GM12801 (cell line): ENCODE results near the gene SMTNL2.

ENCODE experiments used
- CTCF ChIP-seq: IDR thresholded peaks from one replicate; pipeline ENCODE4 v1.5.1; 2011; ENCODE audit warnings: control low read depth; ENCODE audit not compliant: insufficient read length; ENCODE audit errors: extremely low read depth

The SMTNL2 gene

DNA sequence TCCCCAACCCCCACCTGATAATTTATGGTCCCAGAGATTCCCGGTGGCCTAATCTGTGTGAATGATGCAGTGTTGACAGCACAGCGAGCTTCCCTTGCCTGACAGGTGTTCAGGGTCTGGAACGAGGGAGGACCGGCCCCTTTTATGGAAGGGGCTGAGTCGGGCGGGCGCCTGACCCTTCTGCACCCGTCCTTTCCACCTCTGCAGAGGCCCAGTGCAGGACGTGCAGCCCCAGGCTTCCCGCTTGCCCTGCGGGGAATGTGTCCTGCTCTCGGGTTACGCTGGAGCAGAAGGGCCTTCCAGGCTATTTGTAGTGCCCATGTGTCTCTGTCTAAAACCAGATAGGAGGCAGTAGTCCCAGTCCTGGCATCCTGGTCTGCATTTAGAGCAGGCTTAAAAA, 16.2 kb downstream of the SMTNL2 start:
- no peak for TF ChIP-seq CTCF

DNA sequence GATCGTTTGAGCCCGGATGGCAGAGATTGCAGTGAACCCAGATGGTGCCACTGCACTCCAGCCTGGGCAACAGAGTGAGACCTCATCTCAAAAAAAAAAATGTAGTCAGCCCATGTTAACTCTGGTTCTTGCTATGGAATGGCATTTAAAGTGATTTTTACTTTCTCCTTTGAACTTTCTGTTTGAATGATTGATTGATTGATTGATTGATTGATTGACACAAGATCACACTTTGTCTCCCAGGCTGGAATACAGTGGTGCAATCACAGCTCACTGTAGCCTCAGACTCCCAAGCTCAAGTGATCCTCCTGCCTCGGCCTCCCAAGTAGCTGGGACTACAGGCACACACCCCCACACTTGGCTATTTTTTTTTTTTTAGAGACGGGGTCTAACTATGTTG, 17.0 kb downstream of the SMTNL2 start:
- TF ChIP-seq CTCF = no peak

GRCh38 chr17:4602041-4602440, 17.7 kb downstream of the SMTNL2 start:
- TF ChIP-seq CTCF = no peak

DNA sequence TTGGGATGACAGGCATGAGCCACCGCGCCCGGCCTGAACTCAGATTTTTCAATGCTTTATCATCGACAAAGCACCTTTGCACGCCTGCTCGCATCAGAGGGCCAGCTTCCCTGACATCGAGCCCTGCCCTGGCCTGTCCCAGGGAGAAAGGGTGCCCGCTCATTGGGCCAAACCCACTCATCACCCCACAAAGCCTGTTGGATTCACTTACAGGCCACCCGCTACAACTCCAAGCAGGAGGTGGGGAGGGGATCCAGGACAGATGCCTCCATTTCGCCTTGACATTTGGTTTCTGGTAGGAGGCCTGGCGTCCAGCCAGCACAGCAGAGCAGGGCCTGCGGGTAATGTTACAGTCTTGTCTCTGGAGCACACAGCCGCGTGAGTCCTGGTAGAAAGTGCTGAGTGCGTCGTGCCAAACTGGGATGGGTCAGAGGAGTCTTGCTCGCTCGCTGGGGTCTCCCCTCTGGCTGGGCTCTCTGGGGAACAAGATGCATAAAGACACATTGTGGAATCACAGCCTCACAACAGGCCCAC, 19.8 kb downstream of the SMTNL2 start:
- TF ChIP-seq CTCF = no peak

DNA sequence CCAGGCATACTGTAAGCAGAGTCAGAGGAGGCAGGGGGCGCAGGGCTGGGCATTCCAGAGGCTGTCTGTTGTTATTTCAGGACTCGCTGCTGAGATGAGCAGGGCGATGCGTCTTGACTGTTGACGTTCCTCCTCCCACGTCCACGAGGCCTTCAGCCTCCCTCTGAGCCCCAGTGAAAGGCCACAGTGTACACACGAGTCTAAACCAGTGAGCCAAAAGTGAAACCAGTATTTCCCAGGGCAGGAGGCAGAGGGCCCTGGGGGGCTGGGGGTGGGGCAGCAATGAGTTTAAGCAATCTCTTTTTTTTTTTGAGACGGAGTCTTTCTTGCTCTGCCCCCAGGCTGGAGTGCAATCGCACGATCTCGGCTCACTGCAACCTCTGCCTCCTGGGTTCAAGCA, 21.5 kb downstream of the SMTNL2 start:
- TF ChIP-seq CTCF = no peak

- TF ChIP-seq CTCF = no peak
Observed at GRCh38 chr17:4607261-4607741, 23.0 kb downstream of the SMTNL2 start.

GRCh38 chr17:4607773-4608187, 23.5 kb downstream of the SMTNL2 start:
- no peak for TF ChIP-seq CTCF
